Measurements from ENCODE around the gene YIF1A. TPM values are rescaled to one million over a fixed set of nuclear protein-coding genes. Genes with fewer than 3 reads are reported as not detected.
"Not testable (repeated sequence)": the region's sequence is repeated elsewhere in the genome, so short reads cannot be mapped to it uniquely, and the experiment has no call there.

The YIF1A gene
- total RNA-seq, 1 donor from 2014 or later: 48.0 TPM

DNA sequence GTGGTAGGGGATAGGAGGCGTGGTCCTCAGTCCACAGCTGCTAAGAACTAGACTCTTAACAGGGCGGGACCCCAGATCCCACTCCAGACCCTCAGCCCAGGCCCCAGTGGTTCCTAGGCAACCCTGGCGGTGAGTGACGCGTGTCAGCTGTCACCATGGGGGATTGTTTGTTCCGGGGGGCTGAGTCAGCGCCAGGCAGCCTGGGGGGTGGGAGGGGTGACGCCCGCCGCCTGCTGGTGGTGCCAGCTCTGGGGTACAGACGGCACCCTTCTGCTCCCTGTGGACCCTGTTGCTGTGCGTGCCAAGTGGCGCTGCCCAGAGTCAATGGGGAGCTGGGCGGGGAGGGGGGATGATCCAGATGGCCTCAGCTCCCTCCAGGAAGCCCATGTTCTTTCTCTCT is 8.5 kb downstream of the YIF1A start:
- H3K27ac Mint-ChIP-seq (ENCODE audit: unreplicated experiment): no peak overlapping the region
- H3K4me1 Mint-ChIP-seq (ENCODE audit: unreplicated experiment): peaks cover 11% of the 10 kb centered on the region
- TF ChIP-seq, protein P1, sequence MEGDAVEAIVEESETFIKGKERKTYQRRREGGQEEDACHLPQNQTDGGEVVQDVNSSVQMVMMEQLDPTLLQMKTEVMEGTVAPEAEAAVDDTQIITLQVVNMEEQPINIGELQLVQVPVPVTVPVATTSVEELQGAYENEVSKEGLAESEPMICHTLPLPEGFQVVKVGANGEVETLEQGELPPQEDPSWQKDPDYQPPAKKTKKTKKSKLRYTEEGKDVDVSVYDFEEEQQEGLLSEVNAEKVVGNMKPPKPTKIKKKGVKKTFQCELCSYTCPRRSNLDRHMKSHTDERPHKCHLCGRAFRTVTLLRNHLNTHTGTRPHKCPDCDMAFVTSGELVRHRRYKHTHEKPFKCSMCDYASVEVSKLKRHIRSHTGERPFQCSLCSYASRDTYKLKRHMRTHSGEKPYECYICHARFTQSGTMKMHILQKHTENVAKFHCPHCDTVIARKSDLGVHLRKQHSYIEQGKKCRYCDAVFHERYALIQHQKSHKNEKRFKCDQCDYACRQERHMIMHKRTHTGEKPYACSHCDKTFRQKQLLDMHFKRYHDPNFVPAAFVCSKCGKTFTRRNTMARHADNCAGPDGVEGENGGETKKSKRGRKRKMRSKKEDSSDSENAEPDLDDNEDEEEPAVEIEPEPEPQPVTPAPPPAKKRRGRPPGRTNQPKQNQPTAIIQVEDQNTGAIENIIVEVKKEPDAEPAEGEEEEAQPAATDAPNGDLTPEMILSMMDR (IDR thresholded peaks at IDR 0.05; ENCODE audit: unreplicated experiment): no peak
- no peak for DNase-seq (ENCODE audit: low spot score)
- H3K36me3 Mint-ChIP-seq (ENCODE audit: low read depth, unreplicated experiment): peaks cover 8% of the 10 kb centered on the region
- H3K27me3 Mint-ChIP-seq (ENCODE audit: unreplicated experiment): peaks cover 19% of the 10 kb centered on the region
- H3K9me3 Mint-ChIP-seq (ENCODE audit: unreplicated experiment): no peaks in the 10 kb centered on the region
- H3K4me3 Mint-ChIP-seq (ENCODE audit: unreplicated experiment): no peak overlapping the region

DNA sequence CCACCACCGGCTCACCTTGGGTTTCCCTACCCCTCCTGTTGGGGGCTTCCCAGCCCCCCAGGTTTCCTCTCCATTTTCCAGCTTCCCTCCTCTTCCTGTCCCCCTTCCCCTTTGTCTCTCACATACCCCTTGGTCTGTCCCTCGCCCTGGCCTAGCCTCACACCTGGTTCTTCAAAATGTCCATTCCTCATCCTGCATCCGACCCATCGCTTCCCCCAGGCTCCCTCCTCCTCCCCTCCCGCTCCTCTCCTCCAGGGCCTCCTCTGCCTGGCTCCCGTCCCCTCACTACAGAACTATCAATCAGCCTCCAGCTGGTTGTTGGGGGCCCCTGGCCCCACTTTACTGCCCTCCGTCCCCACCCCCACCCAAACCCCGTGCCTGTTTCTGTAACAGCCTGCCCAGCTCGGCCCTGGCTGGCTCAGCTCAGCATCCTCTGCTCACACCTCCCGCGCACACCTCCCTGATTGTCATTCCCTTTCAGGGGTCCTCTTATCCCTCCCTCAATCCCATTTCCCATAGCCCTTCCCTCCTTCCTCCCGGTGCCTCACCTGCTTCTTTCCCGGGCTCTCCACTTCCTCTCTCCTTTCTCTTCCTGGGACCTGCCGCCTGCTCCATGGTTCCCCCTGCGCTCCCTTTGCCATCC is 9.7 kb downstream of the YIF1A start:
- H3K36me3 Mint-ChIP-seq (ENCODE audit: low read depth, unreplicated experiment): peaks cover 11% of the 10 kb centered on the region
- no peak for DNase-seq (ENCODE audit: low spot score)
- H3K27me3 Mint-ChIP-seq (ENCODE audit: unreplicated experiment): peaks cover 21% of the 10 kb centered on the region
- H3K4me3 Mint-ChIP-seq (ENCODE audit: unreplicated experiment): peak overlapping the region; percentile 35
- peaks cover 11% of the 10 kb centered on the region for H3K4me1 Mint-ChIP-seq (ENCODE audit: unreplicated experiment)
- H3K27ac Mint-ChIP-seq (ENCODE audit: unreplicated experiment): peak overlapping the region; percentile 75
- no peaks in the 10 kb centered on the region for H3K9me3 Mint-ChIP-seq (ENCODE audit: unreplicated experiment)
- TF ChIP-seq, protein P1 (IDR thresholded peaks at IDR 0.05; ENCODE audit: unreplicated experiment): no peak

DNA sequence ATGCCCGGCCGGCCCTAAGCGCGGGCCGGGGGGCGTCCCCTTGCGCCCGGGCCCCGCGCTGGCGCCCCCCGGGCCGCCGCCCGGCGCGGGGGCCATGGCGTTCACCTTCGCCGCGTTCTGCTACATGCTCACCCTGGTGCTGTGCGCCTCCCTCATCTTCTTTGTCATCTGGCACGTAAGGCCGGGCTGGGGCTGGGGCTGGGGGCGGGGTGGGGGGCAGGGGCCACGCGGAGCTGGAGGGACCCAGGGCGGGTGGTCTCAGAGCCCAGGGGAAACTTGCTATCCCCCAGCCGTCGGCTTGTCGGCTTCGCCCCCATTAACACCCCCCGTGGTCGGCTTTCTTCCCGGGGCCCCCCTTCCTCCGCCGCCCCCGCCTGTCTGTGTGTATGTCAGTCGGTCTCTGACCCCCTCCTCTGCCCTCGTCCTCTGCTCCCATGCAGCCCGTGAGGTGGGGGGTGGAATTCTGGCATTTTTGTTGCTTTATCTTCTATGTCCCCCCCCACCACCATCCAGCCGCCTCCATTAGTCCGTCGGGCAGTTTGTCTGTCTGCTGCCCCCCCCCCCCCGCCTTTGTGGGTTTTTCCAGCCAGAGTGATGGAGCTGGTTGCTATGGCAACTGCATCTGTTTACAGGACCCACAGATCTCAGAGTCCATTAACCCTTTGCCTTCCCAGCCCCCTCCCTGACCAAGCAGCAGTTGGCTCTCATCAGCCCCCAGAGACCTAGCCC is 10.4 kb downstream of the YIF1A start:
- Mint-ChIP-seq H3K9me3 (ENCODE audit: unreplicated experiment) (no peaks in the 10 kb centered on the region), H3K4me1 (ENCODE audit: unreplicated experiment) (peaks cover 11% of the 10 kb centered on the region), H3K27ac (ENCODE audit: unreplicated experiment) (no peak overlapping the region), H3K27me3 (ENCODE audit: unreplicated experiment) (peaks cover 24% of the 10 kb centered on the region), H3K36me3 (ENCODE audit: low read depth, unreplicated experiment) (peaks cover 17% of the 10 kb centered on the region), H3K4me3 (ENCODE audit: unreplicated experiment) (no peak overlapping the region)
- TF ChIP-seq, protein P1 (IDR thresholded peaks at IDR 0.05; ENCODE audit: unreplicated experiment): no peak
- DNase-seq (ENCODE audit: low spot score): no peak

DNA sequence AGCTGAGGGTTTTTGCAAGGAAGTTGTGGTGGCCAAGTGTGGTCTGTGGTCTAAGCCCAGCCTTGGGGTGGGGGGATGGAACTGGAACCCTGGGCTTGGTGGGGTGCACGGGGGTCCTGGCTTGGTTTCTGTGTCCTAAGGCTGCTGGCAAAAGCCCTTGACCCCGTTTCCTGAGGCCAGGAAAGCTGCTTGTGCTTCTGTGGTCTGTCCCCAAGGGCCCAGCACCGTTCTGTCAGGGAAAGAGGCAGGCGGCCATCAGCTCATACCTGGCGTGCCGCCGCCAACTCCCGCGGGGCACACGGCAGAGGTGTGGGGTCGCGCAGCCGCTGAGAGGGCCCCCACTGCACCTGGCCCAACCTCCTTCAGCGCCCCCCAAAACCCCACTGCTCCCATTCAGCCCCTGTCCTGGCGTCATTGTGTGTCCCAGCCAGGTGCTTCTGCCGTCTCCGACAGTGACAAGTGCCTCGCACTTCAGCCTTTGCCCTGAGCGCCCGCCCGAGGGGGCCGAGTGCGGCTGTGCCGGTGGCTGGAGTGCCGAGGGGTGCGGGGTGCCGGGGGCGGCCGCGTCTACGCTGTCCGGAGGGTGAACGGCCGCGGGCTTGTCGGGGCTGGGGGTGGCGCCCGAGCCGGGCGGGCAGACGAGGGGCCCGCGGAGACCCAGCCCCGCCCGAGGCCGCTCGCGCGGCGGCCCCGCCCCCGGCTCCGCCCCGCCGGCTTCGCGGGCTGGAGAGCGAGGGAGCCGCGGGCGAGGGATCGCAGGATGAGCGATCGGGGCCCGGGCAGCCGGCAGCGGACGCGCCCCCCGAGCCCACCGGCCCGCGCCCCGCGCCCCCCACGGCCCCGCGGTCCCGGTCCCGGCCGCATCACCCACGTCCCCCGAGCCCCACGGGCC is 11.2 kb downstream of the YIF1A start, which contains the start of gene CNIH2:
Gene CNIH2 (plus strand): TSS at position 705 of the 892 bp plus-strand sequence. CDS start 282 bp downstream, outside the sequence.
- DNase-seq (ENCODE audit: low spot score): peak; percentile 66
- peaks cover 25% of the 10 kb centered on the region for H3K36me3 Mint-ChIP-seq (ENCODE audit: low read depth, unreplicated experiment)
- peaks cover 23% of the 10 kb centered on the region for H3K27me3 Mint-ChIP-seq (ENCODE audit: unreplicated experiment)
- no peak within 1 kb of the TSS for H3K4me3 Mint-ChIP-seq (ENCODE audit: unreplicated experiment)
- H3K4me1 Mint-ChIP-seq (ENCODE audit: unreplicated experiment): peaks cover 14% of the 10 kb centered on the region
- H3K9me3 Mint-ChIP-seq (ENCODE audit: unreplicated experiment): no peaks in the 10 kb centered on the region
- H3K27ac Mint-ChIP-seq (ENCODE audit: unreplicated experiment): peak within 1 kb of the TSS; percentile 57
- TF ChIP-seq, protein P1 (IDR thresholded peaks at IDR 0.05; ENCODE audit: unreplicated experiment): no peak

DNA sequence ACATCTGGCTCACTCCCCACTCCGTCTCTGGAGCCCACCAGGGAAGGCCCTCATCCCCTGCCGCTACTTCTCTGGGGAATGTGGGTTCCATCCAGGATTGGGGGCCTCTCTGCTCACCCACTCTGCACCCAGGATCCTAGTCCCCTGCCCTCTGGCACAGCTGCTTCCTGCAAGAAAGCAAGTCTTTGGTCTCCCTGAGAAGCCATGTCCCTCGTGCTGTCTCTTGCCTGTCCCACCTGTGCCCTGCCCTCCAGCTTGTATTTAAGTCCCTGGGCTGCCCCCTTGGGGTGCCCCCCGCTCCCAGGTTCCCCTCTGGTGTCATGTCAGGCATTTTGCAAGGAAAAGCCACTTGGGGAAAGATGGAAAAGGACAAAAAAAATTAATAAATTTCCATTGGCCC is 11.9 kb downstream of the YIF1A start:
- not testable (repeated sequence) for DNase-seq (ENCODE audit: low spot score); H3K4me3 Mint-ChIP-seq (ENCODE audit: unreplicated experiment); H3K27ac Mint-ChIP-seq (ENCODE audit: unreplicated experiment); H3K9me3 Mint-ChIP-seq (ENCODE audit: unreplicated experiment)
- H3K36me3 Mint-ChIP-seq (ENCODE audit: low read depth, unreplicated experiment): peaks cover 30% of the 10 kb centered on the region
- peaks cover 23% of the 10 kb centered on the region for H3K27me3 Mint-ChIP-seq (ENCODE audit: unreplicated experiment)
- H3K4me1 Mint-ChIP-seq (ENCODE audit: unreplicated experiment): peaks cover 14% of the 10 kb centered on the region

DNA sequence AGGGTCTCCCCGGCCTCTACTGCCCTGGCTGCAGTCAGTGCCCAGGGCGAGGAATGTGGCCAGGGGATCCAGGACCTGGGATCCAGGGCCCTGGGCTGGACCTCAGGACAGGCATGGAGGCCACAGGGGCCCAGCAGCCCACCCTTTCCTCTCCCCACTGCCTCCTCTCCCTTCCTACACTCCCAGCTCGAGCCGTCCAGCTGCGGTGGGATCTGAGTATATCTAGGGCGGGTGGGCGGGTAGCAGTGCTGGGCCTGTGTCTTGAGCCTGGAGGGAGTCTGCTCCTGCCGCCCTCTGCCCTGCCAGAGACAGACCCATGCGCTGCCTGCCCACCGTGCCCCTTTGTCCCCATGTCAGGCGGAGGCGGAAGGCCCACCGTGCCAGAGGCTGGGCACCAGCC is 12.3 kb downstream of the YIF1A start:
- not testable (repeated sequence) for DNase-seq (ENCODE audit: low spot score); H3K27ac Mint-ChIP-seq (ENCODE audit: unreplicated experiment); H3K9me3 Mint-ChIP-seq (ENCODE audit: unreplicated experiment); H3K4me3 Mint-ChIP-seq (ENCODE audit: unreplicated experiment)
- Mint-ChIP-seq H3K4me1 (ENCODE audit: unreplicated experiment) (peaks cover 14% of the 10 kb centered on the region), H3K27me3 (ENCODE audit: unreplicated experiment) (peaks cover 26% of the 10 kb centered on the region), H3K36me3 (ENCODE audit: low read depth, unreplicated experiment) (peaks cover 34% of the 10 kb centered on the region)
